HG03460 (cell line): Measurements from ENCODE around the gene BPIFA1.

ENCODE experiments used
- ATAC-seq: cut with Tn5 transposase; IDR thresholded peaks from one replicate; pipeline ENCODE4 v1.9.1; 2021; ENCODE audit not compliant: unreplicated experiment

BPIFA1 gene

DNA sequence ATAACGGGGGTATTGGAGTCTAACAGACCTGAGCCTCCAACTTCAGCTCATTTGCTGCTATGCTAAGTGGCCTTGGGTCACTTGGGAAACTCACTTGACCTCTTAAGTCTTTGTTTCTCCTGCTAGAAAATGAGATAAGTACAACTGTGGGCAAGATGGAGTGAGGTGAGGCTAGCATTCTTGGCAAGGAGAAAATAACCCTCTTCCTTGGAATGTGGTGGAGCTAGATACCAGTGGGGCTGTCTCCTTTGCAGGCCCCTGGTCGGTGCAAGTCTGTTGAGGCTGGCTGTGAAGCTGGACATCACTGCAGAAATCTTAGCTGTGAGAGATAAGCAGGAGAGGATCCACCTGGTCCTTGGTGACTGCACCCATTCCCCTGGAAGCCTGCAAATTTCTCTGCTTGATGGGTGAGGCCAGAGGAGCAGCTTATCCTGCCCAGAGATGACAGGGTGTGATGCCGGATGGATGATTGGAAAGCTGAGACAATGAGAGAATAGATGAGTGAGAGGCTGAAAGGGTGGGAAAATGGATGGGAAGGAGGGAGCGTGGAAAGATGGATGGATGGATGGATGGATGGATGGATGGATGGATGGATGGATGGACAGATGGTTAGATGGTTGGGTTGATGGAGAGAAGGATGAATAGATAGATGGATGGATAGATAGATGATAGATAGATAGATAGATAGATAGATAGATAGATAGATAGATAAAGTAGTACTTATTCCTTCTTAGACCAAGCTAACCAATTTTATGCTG lies 4.4 kb downstream of the BPIFA1 start:
- ATAC-seq = no peak

DNA sequence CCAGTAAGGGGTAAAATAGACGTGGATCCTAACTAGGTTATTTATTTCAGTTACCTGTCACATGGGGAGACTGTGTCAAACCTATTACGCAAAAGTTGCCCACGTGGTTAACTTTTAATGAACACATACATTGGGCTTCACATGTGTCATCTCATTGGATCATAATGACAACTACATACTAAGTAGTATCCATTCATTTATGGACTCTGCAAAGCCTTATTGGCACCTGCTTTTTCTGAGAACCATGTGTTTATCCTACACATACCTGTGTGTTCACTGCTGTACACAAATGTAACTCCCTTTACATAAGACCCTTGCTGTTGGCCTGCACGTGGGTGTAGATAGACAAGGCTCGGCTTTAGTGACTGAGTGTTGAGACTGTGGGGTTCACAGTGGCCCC lies 5.1 kb downstream of the BPIFA1 start:
- ATAC-seq = no peak

DNA sequence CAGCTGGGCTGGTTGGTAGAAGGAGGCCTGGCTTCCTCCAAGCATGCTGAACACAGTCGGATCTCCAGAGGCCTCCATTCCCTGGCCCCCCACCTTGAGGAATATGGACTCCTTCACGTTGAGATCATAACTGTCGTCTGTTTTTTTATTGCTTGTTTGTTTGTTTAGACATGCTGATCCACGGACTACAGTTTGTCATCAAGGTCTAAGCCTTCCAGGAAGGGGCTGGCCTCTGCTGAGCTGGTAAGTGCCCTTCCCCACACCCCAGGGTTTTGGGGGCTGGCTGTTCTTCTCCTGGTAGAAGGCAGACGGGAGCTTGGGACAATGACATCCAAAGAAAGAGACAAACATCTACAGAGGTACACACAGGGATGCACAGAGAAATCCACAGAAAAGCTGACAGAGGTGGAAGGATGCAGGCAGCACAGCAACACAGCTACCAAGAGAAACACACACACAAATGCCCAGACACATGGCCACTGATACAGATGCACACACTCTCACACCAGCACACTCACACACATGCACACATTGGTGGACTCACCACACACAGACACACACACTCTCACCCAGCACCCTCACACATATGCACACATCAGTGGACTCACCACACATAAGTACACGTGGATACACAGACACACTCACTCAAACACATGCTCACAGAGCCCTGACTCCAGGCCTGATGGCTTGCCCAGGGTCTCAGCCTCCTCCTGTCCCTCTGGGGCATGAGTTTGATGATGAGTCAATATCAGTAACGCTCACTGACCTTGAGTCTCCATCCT lies 6.7 kb downstream of the BPIFA1 start:
- ATAC-seq = no peak

GRCh38 chr20:33246077-33246476 lies 10.3 kb downstream of the BPIFA1 start:
- no peak for ATAC-seq

DNA sequence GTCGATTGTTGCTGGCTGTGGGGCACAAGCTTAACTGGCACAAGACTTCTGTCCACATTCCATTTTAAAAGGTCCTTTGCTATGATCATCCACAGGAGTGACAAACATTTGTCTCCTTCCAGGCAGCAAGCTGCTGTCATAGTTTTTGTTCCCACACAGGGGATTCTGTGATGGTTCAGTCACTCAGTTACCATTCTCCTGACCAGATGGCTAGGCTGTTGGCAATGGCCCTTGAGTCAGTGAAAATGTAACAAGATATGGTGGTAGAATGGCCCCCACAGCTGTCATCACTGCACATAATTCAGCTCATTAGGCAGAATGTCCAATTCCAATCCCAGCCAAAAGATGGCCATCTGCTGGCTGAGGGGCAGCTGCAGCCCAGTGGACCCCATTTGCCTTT lies 13.7 kb downstream of the BPIFA1 start:
- no peak for ATAC-seq

- no peak for ATAC-seq
Observed at GRCh38 chr20:33250666-33251065, 14.9 kb downstream of the BPIFA1 start.

- no peak for ATAC-seq
Observed at GRCh38 chr20:33251496-33251895, 15.7 kb downstream of the BPIFA1 start.

GRCh38 chr20:33252460-33252859 lies 16.7 kb downstream of the BPIFA1 start:
- no peak for ATAC-seq

DNA sequence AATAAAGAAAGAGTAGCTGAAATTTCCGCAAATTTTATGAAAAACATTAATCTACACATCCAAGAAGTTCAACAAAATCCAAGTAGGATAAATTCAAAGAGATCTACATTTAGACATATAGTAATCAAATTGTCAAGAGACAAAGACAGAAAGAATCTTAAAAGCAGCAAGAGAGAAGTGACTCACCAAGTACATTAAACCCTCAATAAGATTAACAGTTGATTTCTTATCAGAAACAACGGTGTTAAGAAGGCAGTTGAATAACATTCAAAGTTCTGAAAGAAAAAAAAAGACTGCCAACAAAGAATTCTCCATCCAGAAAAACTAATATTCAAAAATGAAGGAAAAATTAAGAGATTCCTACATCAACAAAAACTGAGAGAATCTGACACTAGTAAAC lies 19.2 kb downstream of the BPIFA1 start:
- no peak for ATAC-seq

DNA sequence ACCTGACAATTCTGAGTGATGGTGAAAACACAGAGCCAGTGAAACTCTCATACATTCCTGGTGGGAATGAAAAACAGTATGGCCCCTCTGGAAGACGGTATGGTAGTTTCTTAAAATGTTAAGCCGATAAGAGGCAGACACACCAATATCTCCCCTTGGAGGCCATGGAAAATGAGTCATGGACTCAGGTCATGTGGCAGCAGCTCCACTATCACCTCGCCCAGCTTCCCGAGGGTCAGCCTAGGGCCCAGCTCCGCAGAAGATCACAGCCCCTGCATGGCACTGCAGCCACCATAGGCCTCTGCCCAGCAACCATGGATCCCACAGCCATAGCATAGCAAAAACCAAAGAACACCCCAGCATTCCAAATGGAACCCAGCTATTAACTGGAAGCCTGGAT lies 21.4 kb downstream of the BPIFA1 start:
- no peak for ATAC-seq

- ATAC-seq = no peak
Observed at GRCh38 chr20:33259371-33259770, 23.6 kb downstream of the BPIFA1 start.

- no peak for ATAC-seq
Observed at GRCh38 chr20:33261465-33261864, 25.7 kb downstream of the BPIFA1 start.

GRCh38 chr20:33262658-33263065 lies 26.9 kb downstream of the BPIFA1 start:
- ATAC-seq = no peak

DNA sequence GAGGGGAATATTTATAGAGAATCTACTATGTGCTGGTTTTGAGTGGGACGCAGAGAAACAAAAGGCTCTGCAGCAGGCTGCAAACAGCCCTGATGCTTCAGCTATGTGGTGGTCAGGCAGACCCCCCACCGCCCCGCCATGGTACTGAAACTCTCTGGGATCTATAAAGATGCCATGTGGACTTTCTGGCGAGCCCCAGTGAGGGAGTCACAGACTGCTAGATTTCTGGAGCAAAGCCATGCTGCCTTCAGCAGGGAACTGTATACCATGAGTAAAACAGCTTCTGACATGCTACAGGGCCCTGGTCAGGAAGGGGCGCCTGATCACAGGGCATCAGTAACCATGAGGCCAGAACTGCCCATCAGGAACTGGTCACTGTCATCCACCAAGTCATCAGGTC lies 28.0 kb downstream of the BPIFA1 start:
- ATAC-seq = no peak

GRCh38 chr20:33267701-33268100 lies 31.9 kb downstream of the BPIFA1 start:
- ATAC-seq = no peak

- no peak for ATAC-seq
Observed at GRCh38 chr20:33272155-33272873, 36.5 kb downstream of the BPIFA1 start.

DNA sequence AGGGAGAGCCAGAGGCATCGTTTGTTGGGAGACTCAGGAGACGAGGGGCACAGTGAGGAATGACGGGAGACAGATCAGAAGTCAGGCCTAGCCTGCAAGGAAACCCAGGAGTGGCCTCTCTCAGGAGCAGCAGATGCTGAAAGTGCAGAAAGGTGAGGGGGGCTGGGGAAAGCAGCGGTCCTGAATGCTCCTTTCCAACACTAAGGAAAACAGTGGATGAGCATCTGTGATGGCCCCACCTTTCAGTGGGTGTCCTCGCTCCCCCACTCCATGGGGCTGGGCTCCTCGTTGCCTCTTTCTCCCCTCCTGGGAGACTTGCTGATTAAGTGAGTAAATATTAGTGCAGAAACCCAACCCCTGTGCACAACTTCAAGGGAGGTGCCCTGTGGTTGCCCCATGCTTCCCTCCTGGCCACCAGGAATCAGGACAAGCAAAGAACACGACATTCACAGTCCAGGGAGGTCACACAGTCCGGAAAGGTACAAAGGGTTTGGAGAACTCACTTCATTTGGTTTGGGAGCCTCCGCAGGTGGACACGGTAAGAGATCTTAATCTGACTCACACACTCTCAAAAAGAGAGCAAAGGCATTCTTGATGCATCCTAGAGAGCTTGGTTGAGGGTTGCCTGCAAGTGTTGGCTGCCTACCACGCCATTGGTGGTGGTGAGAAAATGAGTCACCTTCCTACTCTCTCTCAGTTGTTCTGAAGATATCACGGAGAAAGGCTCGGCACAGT lies 37.5 kb downstream of the BPIFA1 start:
- ATAC-seq = no peak

DNA sequence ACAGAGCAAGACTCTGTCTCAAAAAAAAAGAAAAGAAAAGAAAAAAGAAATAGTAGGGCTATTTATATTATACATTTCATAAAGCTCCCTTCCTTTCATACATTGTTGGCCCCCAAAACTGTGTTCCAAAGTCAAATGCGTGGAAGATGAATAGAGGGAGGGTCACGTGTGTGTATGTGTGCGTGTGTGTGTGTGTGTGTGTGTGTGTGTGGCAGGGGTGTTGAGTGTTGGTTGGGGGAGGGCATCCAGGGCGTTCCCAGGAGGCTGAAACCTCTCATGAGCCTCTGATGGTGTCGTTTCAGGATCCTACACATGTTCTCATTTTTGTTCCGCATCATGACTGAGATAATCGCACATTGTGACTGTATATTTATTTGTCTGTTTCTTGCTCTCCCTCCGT lies 39.4 kb downstream of the BPIFA1 start:
- no peak for ATAC-seq

DNA sequence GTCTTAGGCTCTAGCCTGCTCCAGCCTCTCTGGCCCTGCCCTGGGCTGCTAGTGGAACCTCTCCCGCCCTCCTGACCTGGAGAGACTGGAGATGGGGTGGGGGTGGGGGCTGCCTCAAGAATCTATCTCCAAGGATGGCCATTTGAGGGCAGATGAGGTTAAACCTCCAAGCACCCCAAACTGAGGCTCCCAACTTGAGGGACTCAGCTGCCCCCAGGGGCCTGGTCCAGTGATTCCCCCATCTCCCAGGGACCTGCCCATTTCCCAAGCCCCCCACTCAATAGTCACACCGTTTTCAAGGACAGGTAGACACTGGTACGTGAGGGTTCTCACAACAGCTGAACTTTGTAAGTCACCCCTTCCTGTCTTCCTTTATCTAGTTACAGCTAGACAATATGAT lies 40.1 kb downstream of the BPIFA1 start:
- no peak for ATAC-seq

GRCh38 chr20:33276303-33277113 lies 40.7 kb downstream of the BPIFA1 start:
- ATAC-seq = no peak
